ENCODE results near the gene AJAP1.

AJAP1 gene

GRCh38 chr1:4681026-4681425 lies 26.6 kb downstream of the AJAP1 start:
- no peak for DNase-seq (ENCODE audit: low read depth, low spot score)

- DNase-seq (ENCODE audit: low read depth, low spot score) = no peak
Measured at GRCh38 chr1:4682607-4683220, 28.3 kb downstream of the AJAP1 start.

- DNase-seq (ENCODE audit: low read depth, low spot score) = no peak
Measured at GRCh38 chr1:4684136-4684535, 29.7 kb downstream of the AJAP1 start.

- no peak for DNase-seq (ENCODE audit: low read depth, low spot score)
Measured at GRCh38 chr1:4684864-4685522, 30.6 kb downstream of the AJAP1 start.

GRCh38 chr1:4685523-4685865 lies 31.1 kb downstream of the AJAP1 start:
- no peak for DNase-seq (ENCODE audit: low read depth, low spot score)

- no peak for DNase-seq (ENCODE audit: low read depth, low spot score)
Measured at GRCh38 chr1:4687943-4688342, 33.5 kb downstream of the AJAP1 start.

- DNase-seq (ENCODE audit: low read depth, low spot score) = no peak
Measured at GRCh38 chr1:4689271-4689935, 35.0 kb downstream of the AJAP1 start.

GRCh38 chr1:4689941-4690635 lies 35.7 kb downstream of the AJAP1 start:
- DNase-seq (ENCODE audit: low read depth, low spot score) = no peak

GRCh38 chr1:4690951-4691675 lies 36.7 kb downstream of the AJAP1 start:
- DNase-seq (ENCODE audit: low read depth, low spot score) = peak; percentile 9

GRCh38 chr1:4691766-4692405 lies 37.5 kb downstream of the AJAP1 start:
- DNase-seq (ENCODE audit: low read depth, low spot score) = no peak

- DNase-seq (ENCODE audit: low read depth, low spot score) = no peak
Measured at GRCh38 chr1:4692437-4692836, 38.0 kb downstream of the AJAP1 start.

GRCh38 chr1:4693331-4693730 lies 38.9 kb downstream of the AJAP1 start:
- no peak for DNase-seq (ENCODE audit: low read depth, low spot score)

- no peak for DNase-seq (ENCODE audit: low read depth, low spot score)
Measured at GRCh38 chr1:4693891-4694290, 39.5 kb downstream of the AJAP1 start.

GRCh38 chr1:4694492-4694891 lies 40.1 kb downstream of the AJAP1 start:
- no peak for DNase-seq (ENCODE audit: low read depth, low spot score)

- no peak for DNase-seq (ENCODE audit: low read depth, low spot score)
Measured at GRCh38 chr1:4695241-4695640, 40.8 kb downstream of the AJAP1 start.

- DNase-seq (ENCODE audit: low read depth, low spot score) = no peak
Measured at GRCh38 chr1:4696161-4696745, 41.8 kb downstream of the AJAP1 start.

- DNase-seq (ENCODE audit: low read depth, low spot score) = no peak
Measured at GRCh38 chr1:4696753-4697152, 42.3 kb downstream of the AJAP1 start.

- DNase-seq (ENCODE audit: low read depth, low spot score) = no peak
Measured at GRCh38 chr1:4697801-4698200, 43.4 kb downstream of the AJAP1 start.

- no peak for DNase-seq (ENCODE audit: low read depth, low spot score)
Measured at GRCh38 chr1:4698911-4699310, 44.5 kb downstream of the AJAP1 start.

GRCh38 chr1:4699376-4700301 lies 45.2 kb downstream of the AJAP1 start:
- DNase-seq (ENCODE audit: low read depth, low spot score) = no peak
